ENCODE data around the gene MZT2B.
"Not testable (repeated sequence)": the region's sequence is repeated elsewhere in the genome, so short reads cannot be mapped to it uniquely, and the experiment has no call there.

Gene MZT2B

DNA sequence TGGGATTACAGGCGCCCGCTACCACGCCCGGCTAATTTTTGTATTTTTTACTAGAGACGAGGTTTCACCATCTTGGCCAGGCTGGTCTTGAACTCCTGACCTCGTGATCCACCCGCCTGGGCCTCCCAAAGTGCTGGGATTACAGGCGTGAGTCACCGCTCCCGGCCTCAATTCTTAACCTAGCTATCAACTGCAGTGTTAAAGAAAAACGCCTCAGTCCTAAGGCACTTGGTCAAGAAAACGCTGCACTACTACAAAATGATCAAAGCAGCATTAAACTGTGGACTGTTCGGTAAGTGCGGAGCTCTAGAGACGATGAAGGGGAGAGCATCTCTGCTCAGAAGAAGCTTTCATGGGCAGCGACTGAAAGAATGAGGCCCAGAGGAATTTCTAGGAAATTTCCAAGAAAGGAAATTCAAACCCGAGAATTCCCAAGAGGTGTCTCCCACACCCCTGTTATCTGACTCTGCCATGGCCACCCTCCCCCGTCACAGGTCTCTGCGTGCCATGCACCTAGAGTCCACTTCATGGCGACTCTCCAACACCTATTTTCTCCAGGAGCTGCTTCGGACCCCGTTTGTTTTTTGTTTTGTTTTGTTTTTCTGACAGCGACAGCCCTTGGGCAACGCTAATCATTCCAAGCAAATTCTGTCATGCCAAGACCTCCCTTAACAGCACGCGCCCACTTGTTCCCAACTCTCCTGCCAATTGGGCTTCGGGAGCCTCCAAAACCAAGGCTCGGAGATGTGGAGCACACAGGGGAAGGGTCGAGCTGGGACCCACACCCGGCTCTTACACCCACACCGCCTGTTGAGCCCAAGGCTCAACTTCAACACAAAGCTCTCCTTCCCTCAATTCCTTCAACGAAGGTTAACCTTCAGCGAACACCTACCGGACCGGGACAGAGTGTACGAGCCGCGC lies 1.4 kb upstream of the MZT2B start:
- DNase-seq: not testable (repeated sequence)

GRCh38 chr2:130181325-130181879 lies 660 bp upstream of the MZT2B start, which contains the start of gene SMPD4:
SMPD4 (minus strand) TSS chr2:130181602; CDS start chr2:130176592, 5,010 bp downstream.
- DNase-seq: peak; percentile 96

DNA sequence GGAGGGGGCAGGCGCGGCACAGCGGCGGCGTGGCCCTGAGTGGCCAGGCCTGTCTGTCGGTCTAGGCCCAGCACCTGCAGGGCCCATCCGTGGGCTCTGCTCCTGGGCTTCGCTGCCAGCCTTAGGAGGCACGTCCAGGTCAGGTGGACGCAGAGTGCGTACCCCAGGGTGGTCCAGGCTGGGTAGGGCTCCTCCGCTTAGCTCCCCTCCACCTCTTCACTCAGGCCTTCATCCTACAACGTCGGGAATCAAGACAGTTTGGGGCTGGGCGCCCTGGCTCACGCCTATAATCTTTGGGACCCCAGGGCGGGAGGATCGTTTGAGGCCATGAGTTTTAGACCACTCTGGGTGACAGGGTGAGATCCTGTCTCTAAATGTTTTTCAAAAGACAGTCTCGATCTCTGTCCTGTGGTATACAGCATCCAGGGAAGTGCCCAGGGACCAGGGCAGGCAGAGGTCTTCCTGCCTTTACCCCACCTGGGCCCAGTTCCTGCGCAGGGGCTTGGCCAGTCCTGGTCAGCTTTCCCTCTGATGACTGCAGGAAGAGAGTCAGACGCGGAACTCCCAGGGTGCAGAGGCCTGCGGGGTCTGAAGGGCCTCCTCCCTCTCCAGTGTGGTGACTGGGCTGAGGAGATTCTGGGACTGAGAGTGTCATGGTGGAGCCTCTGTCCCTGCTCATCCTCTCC lies 907 bp downstream of the MZT2B start:
- DNase-seq: not testable (repeated sequence)

DNA sequence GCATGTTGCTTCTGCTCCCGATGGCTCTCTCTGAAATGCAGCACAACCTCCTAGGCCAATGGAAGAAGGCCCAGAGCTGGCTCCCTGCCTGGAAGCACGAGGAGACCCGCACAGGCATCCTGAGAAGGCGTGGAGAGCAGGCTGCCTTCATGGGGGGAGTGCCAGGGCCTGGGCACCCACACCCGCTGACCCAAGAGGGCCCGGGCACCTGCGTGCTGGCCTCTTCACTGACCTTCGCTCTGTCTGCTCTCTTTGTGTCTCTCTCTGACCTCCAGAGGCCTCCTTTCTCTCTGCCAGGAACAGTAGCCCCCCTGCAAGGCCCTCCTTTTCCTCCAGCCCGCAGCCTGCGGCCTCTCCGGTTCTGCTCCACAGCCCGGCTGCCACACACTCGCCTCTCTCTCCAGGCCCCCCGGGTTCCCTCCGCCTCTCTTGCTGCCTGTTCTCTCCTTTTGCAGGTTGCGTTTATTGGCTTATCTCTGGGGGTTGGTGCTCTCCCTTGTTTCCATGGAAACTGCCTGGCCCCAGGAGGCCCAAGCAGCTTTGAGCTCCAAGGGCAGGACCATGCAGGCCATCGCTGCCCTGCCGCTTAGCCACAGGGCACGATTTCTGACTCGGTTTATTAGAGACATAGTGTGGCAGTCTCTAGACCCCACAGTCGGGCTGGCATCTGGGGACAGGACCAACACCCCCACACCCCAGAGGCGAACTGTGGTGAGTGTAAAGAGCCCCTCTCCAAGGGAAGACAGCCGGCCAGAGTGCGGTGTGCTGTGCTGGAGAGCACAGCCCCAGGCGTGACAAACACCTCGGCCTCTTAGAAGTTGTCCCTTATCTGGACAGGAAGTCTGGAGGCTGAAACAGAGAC lies 1.7 kb downstream of the MZT2B start:
- DNase-seq: peak; percentile 39

DNA sequence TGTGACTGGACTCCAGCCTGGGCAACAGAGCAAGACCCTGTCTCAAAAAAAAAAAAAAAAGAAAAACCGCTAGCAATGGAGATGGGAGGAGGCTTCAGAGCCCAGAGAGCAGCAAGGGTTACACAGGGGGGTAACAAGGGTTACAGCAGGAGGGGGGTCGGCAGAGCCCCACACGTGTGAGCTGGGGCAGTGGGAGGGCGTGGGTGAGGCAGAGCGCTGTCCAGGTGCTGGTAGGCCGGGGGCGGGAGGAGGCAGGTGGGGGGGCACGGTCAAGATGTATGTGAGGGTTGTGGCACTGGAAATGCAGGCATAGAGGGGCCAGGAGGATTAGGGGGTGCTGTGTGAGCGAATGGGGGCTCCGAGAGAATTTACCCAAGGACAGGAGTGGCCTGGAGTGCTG lies 3.4 kb downstream of the MZT2B start:
- no peak for DNase-seq

DNA sequence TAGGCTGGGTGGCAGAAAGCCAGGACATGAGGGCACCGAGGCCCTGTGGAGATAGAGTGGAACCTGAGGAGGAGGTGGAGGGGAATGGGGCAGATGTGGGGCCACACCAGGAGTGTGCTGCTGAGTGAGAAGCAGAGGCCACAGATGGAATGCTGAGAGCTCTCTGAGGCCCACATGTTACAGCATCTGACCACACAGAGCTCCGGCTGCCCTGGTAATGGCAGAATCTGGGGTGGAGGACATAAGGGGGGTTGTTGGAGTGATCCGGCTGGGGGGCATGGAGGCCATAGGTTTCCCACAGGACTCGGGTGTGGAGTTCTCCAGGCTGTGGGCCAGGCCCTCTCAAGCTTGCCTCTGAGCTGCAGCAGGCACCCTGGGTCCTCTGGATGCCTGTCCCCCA lies 3.8 kb downstream of the MZT2B start:
- no peak for DNase-seq

GRCh38 chr2:130186391-130186790 lies 4.3 kb downstream of the MZT2B start:
- no peak for DNase-seq

GRCh38 chr2:130187268-130187667 lies 5.2 kb downstream of the MZT2B start:
- DNase-seq: no peak

GRCh38 chr2:130187859-130188792 lies 6.1 kb downstream of the MZT2B start:
- DNase-seq: not testable (repeated sequence)

DNA sequence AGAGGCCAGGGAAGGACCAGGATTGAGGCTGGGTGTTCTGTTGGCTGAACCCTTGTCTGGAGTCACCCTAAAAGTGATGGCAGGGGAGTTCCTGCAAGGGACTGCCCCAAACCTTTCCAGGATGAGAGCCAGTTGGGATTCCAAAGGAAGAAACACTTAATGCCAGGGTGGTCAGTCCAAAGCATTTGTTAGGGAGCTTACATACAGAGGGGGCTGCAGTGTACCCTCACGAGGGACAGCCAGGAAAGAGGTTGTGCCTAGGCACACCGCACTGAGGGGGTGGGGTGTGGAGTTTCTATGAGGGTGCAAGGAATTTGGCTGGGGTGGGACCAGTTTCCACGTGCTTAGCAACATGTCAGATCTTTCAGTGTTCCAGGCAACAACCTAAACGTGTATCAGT lies 6.9 kb downstream of the MZT2B start:
- DNase-seq: not testable (repeated sequence)

DNA sequence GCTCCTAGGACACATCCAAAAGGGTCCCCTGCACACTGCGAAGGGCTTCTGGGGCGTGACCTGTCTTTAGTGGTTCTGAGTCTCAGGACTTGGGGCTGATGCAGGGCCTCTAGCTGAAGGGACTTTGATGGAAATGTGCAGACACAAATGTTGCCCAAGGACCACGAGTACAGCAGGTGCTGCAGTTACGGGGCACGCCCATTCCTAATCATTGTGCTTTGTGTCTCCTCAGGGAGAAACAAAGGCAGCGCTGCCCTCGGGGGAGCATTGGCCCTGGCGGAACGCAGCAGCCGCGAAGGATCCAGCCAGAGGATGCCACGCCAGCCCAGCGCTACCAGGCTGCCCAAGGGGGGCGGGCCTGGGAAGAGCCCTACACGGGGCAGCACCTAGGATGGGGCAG lies 8.2 kb downstream of the MZT2B start:
- no peak for DNase-seq

DNA sequence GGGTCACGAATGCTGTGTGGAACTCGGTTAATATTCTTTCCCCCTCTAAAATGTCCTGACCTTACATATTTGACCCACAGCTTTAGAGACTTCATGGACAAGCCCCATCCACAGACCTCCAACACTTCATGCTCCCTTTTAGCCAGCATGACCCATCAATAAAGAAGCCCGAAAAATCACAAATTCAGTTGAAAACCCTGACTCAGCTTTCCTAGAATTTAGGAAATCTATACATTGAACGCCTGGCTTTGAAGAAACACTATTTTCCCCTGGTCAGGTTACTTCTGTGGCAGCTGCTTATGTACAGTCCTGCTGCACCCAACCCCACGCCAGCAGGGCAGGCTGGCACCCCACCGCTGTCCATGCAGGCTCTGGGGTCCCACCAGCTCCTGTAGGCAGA lies 9.3 kb downstream of the MZT2B start:
- DNase-seq: not testable (repeated sequence)

DNA sequence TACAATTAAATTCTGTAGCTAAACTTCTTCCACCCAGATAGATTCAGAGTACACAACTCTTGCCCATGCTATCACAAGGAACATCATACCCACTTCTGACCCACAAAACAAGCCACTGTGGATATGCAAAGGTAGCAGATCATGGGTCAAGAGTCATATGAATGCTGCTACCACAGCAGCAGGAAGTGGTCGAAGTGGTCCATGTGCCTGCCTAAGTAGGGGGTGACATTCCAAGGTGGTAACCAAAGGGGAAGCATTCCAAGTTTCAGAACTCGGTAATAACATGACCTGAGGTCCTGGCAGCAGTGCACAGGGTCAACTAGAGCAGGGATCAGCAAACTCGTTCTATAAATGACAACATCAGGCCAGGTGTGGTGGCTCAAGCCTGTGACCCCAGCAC lies 10.4 kb downstream of the MZT2B start:
- not testable (repeated sequence) for DNase-seq

- not testable (repeated sequence) for DNase-seq
These were observed 11.8 kb downstream of the MZT2B start for GRCh38 chr2:130193824-130194223.

DNA sequence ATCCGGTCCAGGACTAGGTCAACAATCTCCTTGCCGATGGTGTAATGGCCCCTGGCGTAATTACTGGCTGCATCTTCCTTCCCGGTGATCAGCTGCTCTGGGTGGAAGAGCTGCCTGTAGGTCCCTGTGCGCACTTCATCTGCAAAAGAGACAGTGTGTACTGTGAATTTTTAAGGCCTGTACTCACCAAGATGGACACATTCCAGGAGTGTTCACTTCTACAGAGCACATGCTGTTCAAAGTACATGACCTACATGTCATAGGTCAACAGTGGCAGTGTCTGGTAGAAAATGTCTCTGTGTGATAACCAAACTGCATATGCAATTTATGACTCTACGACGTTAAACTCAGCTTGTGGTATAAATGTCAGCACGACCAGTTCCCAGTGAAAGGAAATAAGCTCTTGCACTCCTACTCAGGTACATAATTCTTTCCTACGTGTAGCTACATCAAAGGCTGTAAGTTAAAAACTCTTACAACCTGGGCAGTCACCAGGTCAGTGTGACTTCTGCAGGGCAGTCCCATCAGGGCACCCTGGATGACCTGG lies 13.1 kb downstream of the MZT2B start:
- not testable (repeated sequence) for DNase-seq

- not testable (repeated sequence) for DNase-seq
These were observed 14.0 kb downstream of the MZT2B start for GRCh38 chr2:130196052-130196451.

DNA sequence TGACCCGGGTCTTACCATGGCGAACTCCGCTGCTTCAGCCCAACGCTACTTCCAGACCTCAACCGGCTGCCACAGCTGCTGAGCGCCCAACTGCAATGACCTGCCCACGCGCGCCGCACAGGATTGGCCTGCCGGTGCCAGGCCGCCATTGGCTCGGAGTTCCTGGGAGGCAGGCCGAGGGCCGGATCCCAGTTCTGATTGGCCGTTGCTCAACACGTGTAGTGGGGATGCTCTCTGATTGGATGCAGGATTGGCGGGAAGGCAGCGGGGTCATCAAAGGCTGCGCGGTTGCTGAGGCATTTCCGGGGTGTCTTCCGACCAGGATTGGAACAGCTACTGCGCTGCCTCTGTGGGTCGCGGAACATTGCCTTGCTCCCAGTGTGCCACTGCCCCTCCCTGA lies 16.3 kb downstream of the MZT2B start, which contains the start of gene TUBA3E:
Gene TUBA3E (minus strand): TSS at position 97 of the 400 bp plus-strand sequence. CDS start 79 bp downstream, at position 18.
- no peak for DNase-seq

DNA sequence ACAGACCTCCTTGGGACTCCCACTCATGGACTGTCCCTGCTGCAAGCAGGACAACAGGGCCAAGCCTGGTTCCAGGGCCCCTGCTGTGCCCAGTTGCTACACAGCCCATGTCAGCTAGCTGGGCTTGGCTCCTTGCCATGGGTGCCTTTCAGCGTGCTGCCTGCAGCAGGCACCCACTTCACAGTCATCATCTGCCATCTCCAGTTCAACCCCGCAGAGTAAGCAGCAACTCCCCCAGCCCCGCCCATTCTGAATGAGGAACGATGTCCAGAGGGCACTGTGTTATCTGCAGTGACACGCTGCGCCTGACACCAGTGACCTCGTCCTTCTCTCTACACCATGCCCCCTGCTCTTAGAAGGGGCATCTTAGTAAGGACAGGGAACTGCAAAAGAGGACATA lies 20.5 kb downstream of the MZT2B start:
- not testable (repeated sequence) for DNase-seq

GRCh38 chr2:130203150-130203549 lies 21.1 kb downstream of the MZT2B start:
- DNase-seq: not testable (repeated sequence)

- not testable (repeated sequence) for DNase-seq
These were observed 25.0 kb downstream of the MZT2B start for GRCh38 chr2:130207051-130207450.

DNA sequence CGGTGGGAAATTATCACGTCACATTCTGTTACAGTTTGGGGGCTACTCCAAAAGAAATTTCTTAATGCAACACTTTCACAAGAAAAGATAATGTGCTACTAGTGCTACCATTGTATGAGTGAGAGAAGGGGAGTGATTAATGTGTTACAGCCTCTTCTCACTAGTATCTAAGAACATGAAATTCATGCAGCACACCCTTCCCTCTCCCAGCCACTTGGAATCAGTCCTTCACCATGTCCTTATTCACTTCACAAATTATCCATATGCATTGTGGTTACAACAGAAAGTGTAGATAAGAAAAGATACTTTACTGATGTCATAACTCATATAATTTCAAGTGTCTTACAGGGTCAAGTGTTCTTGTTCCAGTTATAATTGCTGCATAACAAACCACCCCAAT lies 37.1 kb downstream of the MZT2B start:
- DNase-seq: not testable (repeated sequence)

All from midbrain (tissue), 1 donor.